HCT116 (cell line): ENCODE measurements around the gene MEG3. TPM values are rescaled to one million over a fixed set of nuclear protein-coding genes. Genes with fewer than 3 reads are reported as not detected.

Source experiments
- ATAC-seq: fragments of 200-7000 bp; cut with Tn5 transposase; 2 replicates; pipeline ENCODE4 v1.9.1; 2020; ENCODE audit warnings: mild to moderate bottlenecking, moderate library complexity
- BruUV-seq: library from RNA; stranded (reverse); fragments of 400-500 nt; replicated peaks from 2 replicates; lab custom pipeline; 2021; lab: Mats Ljungman, UMichigan
- CTCF ChIA-PET: fragments of 300-600 bp; sonication (Branson Sonifier 250); formaldehyde crosslinking; loops from one replicate; lab custom pipeline; 2021; ENCODE audit warnings: antibody characterized with exemption; lab: Charles Lee
- POLR2A ChIA-PET: fragments of 300-600, 350-600 bp; sonication (Branson Sonifier 250); formaldehyde crosslinking; loops from one replicate; lab custom pipeline; 2021; ENCODE audit warnings: antibody characterized with exemption; lab: Charles Lee
- RAD21 ChIA-PET, 2 experiments: fragments of 300-600 bp; sonication (Branson Sonifier 250); formaldehyde crosslinking; loops; one replicate each; lab custom pipeline; 2023; ENCODE audit warnings: low total read pairs in 2 of 2; ENCODE audit not compliant: uncharacterized antibody in 2 of 2, unreplicated experiment in 2 of 2, low non-redundant PET in 1 of 2; lab: Charles Lee
- DNase-seq: peaks from one replicate; pipeline ENCODE4 v3.0.0-alpha.2; 2010; ENCODE audit warnings: low read depth, low spot score
- H2AFZ ChIP-seq: fragments of 200-600 bp; shearing (Covaris generic), sonication (generic); 2 replicates; pipeline ENCODE4 v1.6.1; 2017; ENCODE audit warnings: low read depth, mixed run types, mixed read lengths, antibody characterized with exemption, low read length; ENCODE audit not compliant: poor library complexity, severe bottlenecking
- H3K27ac ChIP-seq: 2 replicates; pipeline ENCODE4 v1.5.1; 2012; ENCODE audit warnings: low read depth, low read length
- H3K27me3 ChIP-seq: fragments of 200-600 bp; sonication (generic); 2 replicates; pipeline ENCODE4 v1.6.1; 2016; ENCODE audit warnings: mixed run types, low read length, mixed read lengths; ENCODE audit not compliant: insufficient read depth
- H3K36me3 ChIP-seq, 2 experiments: fragments of 200-500 bp in 1 of 2; fragments of 200-600 bp in 1 of 2; sonication (Bioruptor generic) in 1 of 2; sonication (generic) in 1 of 2; 2 replicates each; pipeline versions ENCODE4 v1.5.1 to v1.6.1; 2014 to 2016; ENCODE audit warnings: low read length in 2 of 2, inconsistent platforms in 1 of 2, mixed read lengths in 1 of 2, mixed run types in 1 of 2; ENCODE audit not compliant: insufficient read depth in 2 of 2, control insufficient read depth in 1 of 2
- H3K4me1 ChIP-seq, 2 experiments: fragments of 200-600 bp in 1 of 2; sonication (generic) in 1 of 2; 2 replicates each; pipeline versions ENCODE4 v1.5.1 to v1.6.1; 2012 to 2017; ENCODE audit warnings: low read length in 2 of 2, inconsistent platforms in 1 of 2, mild to moderate bottlenecking in 1 of 2, mixed read lengths in 1 of 2, mixed run types in 1 of 2, moderate library complexity in 1 of 2; ENCODE audit not compliant: insufficient read depth in 2 of 2, control insufficient read depth in 1 of 2
- H3K4me2 ChIP-seq: fragments of 200-600 bp; sonication (generic); 2 replicates; pipeline ENCODE4 v1.6.1; 2017; ENCODE audit warnings: mixed run types, low read length, mixed read lengths
- H3K4me3 ChIP-seq, 2 experiments: fragments of 200-600 bp in 1 of 2; sonication (generic) in 1 of 2; replicated peaks in 1 of 2; 2 replicates each; pipeline ENCODE4 v1.5.1; 2011 to 2016; ENCODE audit warnings: low read length in 2 of 2, control low read depth in 1 of 2, low read depth in 1 of 2, mild to moderate bottlenecking in 1 of 2, mixed read lengths in 1 of 2, mixed run types in 1 of 2
- H3K79me2 ChIP-seq: fragments of 200-600 bp; sonication (generic); 2 replicates; pipeline ENCODE4 v1.6.1; 2017; ENCODE audit warnings: mild to moderate bottlenecking, mixed run types, low read length, moderate library complexity, mixed read lengths; ENCODE audit not compliant: insufficient read depth
- H3K9ac ChIP-seq: fragments of 200-600 bp; sonication (generic); 2 replicates; pipeline ENCODE4 v1.6.1; 2016; ENCODE audit warnings: low read length, mixed read lengths
- H3K9me2 ChIP-seq: fragments of 200-600 bp; sonication (generic), shearing (Covaris generic); 2 replicates; pipeline ENCODE4 v1.6.1; 2017; ENCODE audit warnings: mixed run types, mild to moderate bottlenecking, moderate library complexity; ENCODE audit not compliant: insufficient read depth
- H3K9me3 ChIP-seq, 2 experiments: fragments of 200-500 bp in 1 of 2; fragments of 200-600 bp in 1 of 2; sonication (Bioruptor generic) in 1 of 2; sonication (generic) in 1 of 2; 2 replicates each; pipeline ENCODE4 v1.6.1; 2014 to 2017; ENCODE audit warnings: low read length in 2 of 2, mixed read lengths in 2 of 2, inconsistent platforms in 1 of 2, low read depth in 1 of 2, mild to moderate bottlenecking in 1 of 2, mixed run types in 1 of 2, moderate library complexity in 1 of 2; ENCODE audit not compliant: control insufficient read depth in 1 of 2, insufficient read depth in 1 of 2
- H4K20me1 ChIP-seq: fragments of 200-600 bp; sonication (generic), shearing (Covaris generic); 2 replicates; pipeline ENCODE4 v1.6.1; 2017; ENCODE audit warnings: mixed run types, mild to moderate bottlenecking, moderate library complexity; ENCODE audit not compliant: insufficient read depth
- CBX3 ChIP-seq: IDR thresholded peaks from 2 replicates; pipeline ENCODE4 v1.6.1; 2012; ENCODE audit warnings: low read depth
- CEBPB ChIP-seq: IDR thresholded peaks from 2 replicates; pipeline ENCODE4 v1.6.1; 2012; ENCODE audit warnings: low read depth
- EGR1 ChIP-seq: IDR thresholded peaks from 2 replicates; pipeline ENCODE4 v1.6.1; 2012; ENCODE audit warnings: low read depth
- ELF1 ChIP-seq: IDR thresholded peaks from 2 replicates; pipeline ENCODE4 v1.6.1; 2012; ENCODE audit warnings: low read depth, borderline replicate concordance
- EZH2 ChIP-seq: fragments of 200-600 bp; sonication (generic); IDR thresholded peaks from 2 replicates; pipeline ENCODE4 v1.6.1; 2017; ENCODE audit warnings: antibody characterized with exemption, mixed run types
- EZH2phosphoT487 ChIP-seq: fragments of 200-600 bp; IDR thresholded peaks from 2 replicates; pipeline ENCODE4 v1.6.1; 2018; ENCODE audit warnings: antibody characterized with exemption, borderline replicate concordance
- FOSL1 ChIP-seq: IDR thresholded peaks from 2 replicates; pipeline ENCODE4 v1.6.1; 2012; ENCODE audit warnings: low read depth
- JUND ChIP-seq: IDR thresholded peaks from 2 replicates; pipeline ENCODE4 v1.6.1; 2012
- POLR2AphosphoS5 ChIP-seq: IDR thresholded peaks from 2 replicates; pipeline ENCODE4 v1.6.1; 2011; ENCODE audit warnings: mild to moderate bottlenecking, low read depth, low read length, moderate library complexity
- RAD21 ChIP-seq: IDR thresholded peaks from 2 replicates; pipeline ENCODE4 v1.6.1; 2012; ENCODE audit warnings: low read depth, mild to moderate bottlenecking
- SIN3A ChIP-seq: IDR thresholded peaks from 2 replicates; pipeline ENCODE4 v1.6.1; 2012; ENCODE audit warnings: low read depth
- TCF7L2 ChIP-seq: IDR thresholded peaks from 2 replicates; pipeline ENCODE4 v1.7.0; 2011; ENCODE audit warnings: borderline replicate concordance, inconsistent platforms; ENCODE audit not compliant: insufficient read depth, insufficient read length; ENCODE audit errors: extremely low read depth
- YY1 ChIP-seq: IDR thresholded peaks from 2 replicates; pipeline ENCODE4 v1.6.1; 2011; ENCODE audit warnings: low read length, low read depth, moderate library complexity, mild to moderate bottlenecking; ENCODE audit not compliant: insufficient replicate concordance; ENCODE audit errors: extremely low read depth
- ZFX ChIP-seq: fragments of 450-650 bp; IDR thresholded peaks from 2 replicates; pipeline ENCODE4 v1.6.1; 2017
- ZNF274 ChIP-seq: fragments of 200-500 bp; sonication (Bioruptor generic); IDR thresholded peaks from 2 replicates; pipeline ENCODE4 v1.6.1; 2014; ENCODE audit warnings: mild to moderate bottlenecking, low read depth, low read length, inconsistent platforms
- intact Hi-C: fragments of 100-400 bp; cut with micrococcal nuclease; formaldehyde crosslinking; loops from 2 replicates; pipeline ENCODE4 v1.10.0; 2022
- total RNA-seq: library from RNA; stranded (reverse); gene quantifications from one replicate; pipeline ENCODE4 v1.2.1, GENCODE V29; 2021; ENCODE audit not compliant: unreplicated experiment
- TF ChIP-seq, protein P1 (sequence below), 3 experiments: fragments of 200-600 bp in 1 of 3; sonication (generic) in 1 of 3; IDR thresholded peaks in 2 of 3; conservative IDR thresholded peaks in 1 of 3; 2 replicates each; pipeline ENCODE4 v1.5.1; 2012 to 2017; ENCODE audit warnings: low read depth in 2 of 3, low read length in 2 of 3, antibody characterized with exemption in 1 of 3, borderline replicate concordance in 1 of 3, control low read depth in 1 of 3, mild to moderate bottlenecking in 1 of 3, mixed read lengths in 1 of 3, mixed run types in 1 of 3, moderate library complexity in 1 of 3; ENCODE audit not compliant: insufficient read depth in 1 of 3
- TF ChIP-seq, protein P2 (sequence below): IDR thresholded peaks from 2 replicates; pipeline ENCODE4 v1.6.1; 2011; ENCODE audit warnings: mild to moderate bottlenecking, low read length, moderate library complexity; ENCODE audit not compliant: insufficient replicate concordance; ENCODE audit errors: extremely low read depth
- TF ChIP-seq, protein P3 (sequence below): IDR thresholded peaks from 2 replicates; pipeline ENCODE4 v1.6.1; 2012

MEG3 gene
- total RNA-seq, 1 experiment from 2014 or later = 2.5 TPM

DNA sequence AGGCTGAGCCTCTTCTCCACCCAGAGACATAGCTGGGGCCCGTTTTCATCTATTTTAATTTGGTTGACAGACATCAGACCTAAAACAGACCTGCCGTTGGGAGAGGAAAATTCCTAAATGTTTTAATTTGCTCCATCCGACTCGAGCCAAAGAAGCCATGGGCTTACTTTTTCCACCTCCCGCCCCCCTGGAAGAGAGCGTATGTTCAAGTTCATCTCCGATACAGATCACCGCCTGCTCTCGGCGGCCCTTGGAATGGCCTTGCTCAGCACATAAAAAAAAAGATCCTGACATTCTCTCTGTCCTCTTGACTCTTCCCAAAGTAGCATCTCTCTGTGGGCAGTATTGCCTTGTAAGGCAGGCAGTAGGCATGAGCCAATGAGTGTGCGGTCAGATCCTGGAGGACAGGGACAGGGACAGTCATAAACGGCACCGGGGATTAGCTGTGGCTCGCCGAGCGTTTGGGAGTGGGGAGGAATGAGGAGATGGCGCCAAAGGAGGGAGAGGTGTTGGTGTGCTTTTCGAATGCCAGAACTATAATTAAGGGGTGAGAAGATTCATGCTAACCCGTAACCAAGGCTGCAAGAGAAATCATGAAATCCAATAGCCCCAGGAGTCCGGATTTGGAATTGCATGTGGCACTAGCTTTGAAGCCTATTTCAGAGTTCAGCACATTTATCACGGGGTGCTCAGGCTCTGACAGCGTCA, 47.9 kb upstream of the MEG3 start (continued):
- TF ChIP-seq, protein P1, sequence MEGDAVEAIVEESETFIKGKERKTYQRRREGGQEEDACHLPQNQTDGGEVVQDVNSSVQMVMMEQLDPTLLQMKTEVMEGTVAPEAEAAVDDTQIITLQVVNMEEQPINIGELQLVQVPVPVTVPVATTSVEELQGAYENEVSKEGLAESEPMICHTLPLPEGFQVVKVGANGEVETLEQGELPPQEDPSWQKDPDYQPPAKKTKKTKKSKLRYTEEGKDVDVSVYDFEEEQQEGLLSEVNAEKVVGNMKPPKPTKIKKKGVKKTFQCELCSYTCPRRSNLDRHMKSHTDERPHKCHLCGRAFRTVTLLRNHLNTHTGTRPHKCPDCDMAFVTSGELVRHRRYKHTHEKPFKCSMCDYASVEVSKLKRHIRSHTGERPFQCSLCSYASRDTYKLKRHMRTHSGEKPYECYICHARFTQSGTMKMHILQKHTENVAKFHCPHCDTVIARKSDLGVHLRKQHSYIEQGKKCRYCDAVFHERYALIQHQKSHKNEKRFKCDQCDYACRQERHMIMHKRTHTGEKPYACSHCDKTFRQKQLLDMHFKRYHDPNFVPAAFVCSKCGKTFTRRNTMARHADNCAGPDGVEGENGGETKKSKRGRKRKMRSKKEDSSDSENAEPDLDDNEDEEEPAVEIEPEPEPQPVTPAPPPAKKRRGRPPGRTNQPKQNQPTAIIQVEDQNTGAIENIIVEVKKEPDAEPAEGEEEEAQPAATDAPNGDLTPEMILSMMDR (IDR thresholded peaks at IDR 0.05 in 2 of 3, conservative IDR thresholded peaks at IDR 0.05 in 1 of 3; ENCODE audit: borderline replicate concordance in 1 of 3, insufficient read depth in 1 of 3, low read depth in 2 of 3, low read length in 2 of 3) = no peak
- no peak for TF ChIP-seq ZNF274

DNA sequence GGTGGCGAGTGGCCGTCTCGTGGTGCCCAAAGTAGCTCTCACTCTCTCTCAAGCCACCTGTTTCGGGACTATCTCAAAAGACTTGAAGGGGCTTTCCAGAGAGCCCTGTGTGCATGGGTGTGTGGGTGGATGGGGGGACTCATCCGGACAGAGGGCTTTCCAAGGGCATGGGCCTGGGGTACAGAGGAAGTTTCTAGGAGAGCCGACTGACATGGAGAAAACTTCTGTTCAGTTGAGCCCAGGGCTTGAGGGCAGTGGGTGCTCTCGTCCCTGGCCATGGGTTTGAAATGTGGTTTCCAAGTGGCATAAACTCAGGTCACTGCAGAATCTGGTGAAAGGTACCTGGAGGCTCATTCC, 47.4 kb upstream of the MEG3 start:
- H3K79me2 ChIP-seq = no peaks in the 10 kb centered on the region
- no peaks in the 10 kb centered on the region for H3K36me3 ChIP-seq
- no peak overlapping the region for H3K4me3 ChIP-seq
- no peak overlapping the region for H3K27ac ChIP-seq
- ATAC-seq = no peak
- ChIA-PET POLR2A (no interaction called here), RAD21 (no interaction called here)
- H4K20me1 ChIP-seq = no peaks in the 10 kb centered on the region
- H3K9ac ChIP-seq = no peak overlapping the region
- H3K27me3 ChIP-seq = no peaks in the 10 kb centered on the region
- intact Hi-C loops = no loop called here
- H2AFZ ChIP-seq = no peak overlapping the region
- H3K9me3 ChIP-seq = no peaks in the 10 kb centered on the region
- no peaks in the 10 kb centered on the region for H3K4me1 ChIP-seq
- TF ChIP-seq, protein P1 (IDR thresholded peaks at IDR 0.05 in 2 of 3, conservative IDR thresholded peaks at IDR 0.05 in 1 of 3; ENCODE audit: borderline replicate concordance in 1 of 3, insufficient read depth in 1 of 3, low read depth in 2 of 3, low read length in 2 of 3) = no peak
- TF ChIP-seq EZH2phosphoT487 (no peak), ZNF274 (no peak), CEBPB (no peak), SIN3A (no peak), CBX3 (no peak), ZFX (no peak), EGR1 (no peak), TCF7L2 (no peak), YY1 (no peak), RAD21 (no peak), ELF1 (no peak), EZH2 (no peak), JUND (no peak), FOSL1 (no peak), POLR2AphosphoS5 (no peak)
- TF ChIP-seq, protein P2, sequence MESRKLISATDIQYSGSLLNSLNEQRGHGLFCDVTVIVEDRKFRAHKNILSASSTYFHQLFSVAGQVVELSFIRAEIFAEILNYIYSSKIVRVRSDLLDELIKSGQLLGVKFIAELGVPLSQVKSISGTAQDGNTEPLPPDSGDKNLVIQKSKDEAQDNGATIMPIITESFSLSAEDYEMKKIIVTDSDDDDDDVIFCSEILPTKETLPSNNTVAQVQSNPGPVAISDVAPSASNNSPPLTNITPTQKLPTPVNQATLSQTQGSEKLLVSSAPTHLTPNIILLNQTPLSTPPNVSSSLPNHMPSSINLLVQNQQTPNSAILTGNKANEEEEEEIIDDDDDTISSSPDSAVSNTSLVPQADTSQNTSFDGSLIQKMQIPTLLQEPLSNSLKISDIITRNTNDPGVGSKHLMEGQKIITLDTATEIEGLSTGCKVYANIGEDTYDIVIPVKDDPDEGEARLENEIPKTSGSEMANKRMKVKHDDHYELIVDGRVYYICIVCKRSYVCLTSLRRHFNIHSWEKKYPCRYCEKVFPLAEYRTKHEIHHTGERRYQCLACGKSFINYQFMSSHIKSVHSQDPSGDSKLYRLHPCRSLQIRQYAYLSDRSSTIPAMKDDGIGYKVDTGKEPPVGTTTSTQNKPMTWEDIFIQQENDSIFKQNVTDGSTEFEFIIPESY = no peak
- TF ChIP-seq, protein P3, sequence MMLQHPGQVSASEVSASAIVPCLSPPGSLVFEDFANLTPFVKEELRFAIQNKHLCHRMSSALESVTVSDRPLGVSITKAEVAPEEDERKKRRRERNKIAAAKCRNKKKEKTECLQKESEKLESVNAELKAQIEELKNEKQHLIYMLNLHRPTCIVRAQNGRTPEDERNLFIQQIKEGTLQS = no peak
- TF ChIP-seq, all 23 proteins: peak for 0
- BruUV-seq = no TSS peak
- CTCF ChIA-PET = no interaction called here
- DNase-seq = no peak
- H3K9me2 ChIP-seq = no peaks in the 10 kb centered on the region
- H3K4me2 ChIP-seq = no peak overlapping the region
